DOHH2 (cell line): ENCODE measurements around the gene CPLANE2.

Experiments
- H3F3A ChIP-seq: fragments of 200-600 bp; sonication (generic), shearing (Covaris generic); 2 replicates; pipeline ENCODE4 v1.6.0; 2016; ENCODE audit warnings: antibody characterized with exemption, mild to moderate bottlenecking; ENCODE audit not compliant: control insufficient read depth, insufficient read depth
- H3K27ac ChIP-seq: fragments of 200-600 bp; sonication (generic); 2 replicates; pipeline ENCODE4 v1.5.1; 2014; ENCODE audit warnings: low read depth, mild to moderate bottlenecking, low read length, moderate library complexity
- H3K27me3 ChIP-seq: fragments of 200-600 bp; sonication (generic); 2 replicates; pipeline ENCODE4 v1.6.1; 2014; ENCODE audit warnings: mild to moderate bottlenecking, low read length, mixed read lengths; ENCODE audit not compliant: control insufficient read depth
- H3K36me3 ChIP-seq: fragments of 200-600 bp; sonication (generic); 2 replicates; pipeline ENCODE4 v1.6.1; 2014; ENCODE audit warnings: mild to moderate bottlenecking, low read length, moderate library complexity, mixed read lengths; ENCODE audit not compliant: control insufficient read depth
- H3K4me1 ChIP-seq: fragments of 200-600 bp; sonication (generic); 2 replicates; pipeline ENCODE4 v1.6.1; 2014; ENCODE audit warnings: mild to moderate bottlenecking, low read length, mixed read lengths; ENCODE audit not compliant: control insufficient read depth
- H3K4me2 ChIP-seq: fragments of 200-600 bp; sonication (generic); 2 replicates; pipeline ENCODE4 v1.6.0; 2014; ENCODE audit warnings: mild to moderate bottlenecking, low read length, moderate library complexity
- H3K4me3 ChIP-seq: fragments of 200-600 bp; sonication (generic); 2 replicates; pipeline ENCODE4 v1.5.1; 2014; ENCODE audit warnings: mild to moderate bottlenecking, low read length, mixed read lengths
- H3K79me2 ChIP-seq: fragments of 200-600 bp; sonication (generic); 2 replicates; pipeline ENCODE4 v1.6.1; 2014; ENCODE audit warnings: mild to moderate bottlenecking, low read length, mixed read lengths; ENCODE audit not compliant: control insufficient read depth
- H3K9me2 ChIP-seq: fragments of 200-600 bp; sonication (generic); replicated peaks from 2 replicates; pipeline ENCODE4 v1.6.1; 2014; ENCODE audit warnings: mild to moderate bottlenecking, low read length, mixed read lengths; ENCODE audit not compliant: control insufficient read depth
- H3K9me3 ChIP-seq: fragments of 200-600 bp; sonication (generic); 2 replicates; pipeline ENCODE4 v1.6.1; 2014; ENCODE audit warnings: antibody characterized with exemption, low read length, mixed read lengths; ENCODE audit not compliant: control insufficient read depth, insufficient read depth
- H4K20me1 ChIP-seq: fragments of 200-600 bp; sonication (generic); 2 replicates; pipeline ENCODE4 v1.6.0; 2014; ENCODE audit warnings: low read depth, mild to moderate bottlenecking, antibody characterized with exemption, low read length, moderate library complexity; ENCODE audit not compliant: control insufficient read depth, insufficient read depth
- EZH2phosphoT487 ChIP-seq: fragments of 200-600 bp; sonication (generic); IDR thresholded peaks from 2 replicates; pipeline ENCODE4 v1.6.1; 2017; ENCODE audit warnings: borderline replicate concordance, mild to moderate bottlenecking, antibody characterized with exemption, low read length, moderate library complexity, mixed read lengths
- TF ChIP-seq, protein P1 (sequence below): fragments of 200-600 bp; sonication (generic); IDR thresholded peaks from one replicate; pipeline ENCODE4 v1.5.1; 2014; ENCODE audit warnings: antibody characterized with exemption, mild to moderate bottlenecking, low read depth, low read length; ENCODE audit not compliant: poor library complexity, severe bottlenecking

CPLANE2 gene

DNA sequence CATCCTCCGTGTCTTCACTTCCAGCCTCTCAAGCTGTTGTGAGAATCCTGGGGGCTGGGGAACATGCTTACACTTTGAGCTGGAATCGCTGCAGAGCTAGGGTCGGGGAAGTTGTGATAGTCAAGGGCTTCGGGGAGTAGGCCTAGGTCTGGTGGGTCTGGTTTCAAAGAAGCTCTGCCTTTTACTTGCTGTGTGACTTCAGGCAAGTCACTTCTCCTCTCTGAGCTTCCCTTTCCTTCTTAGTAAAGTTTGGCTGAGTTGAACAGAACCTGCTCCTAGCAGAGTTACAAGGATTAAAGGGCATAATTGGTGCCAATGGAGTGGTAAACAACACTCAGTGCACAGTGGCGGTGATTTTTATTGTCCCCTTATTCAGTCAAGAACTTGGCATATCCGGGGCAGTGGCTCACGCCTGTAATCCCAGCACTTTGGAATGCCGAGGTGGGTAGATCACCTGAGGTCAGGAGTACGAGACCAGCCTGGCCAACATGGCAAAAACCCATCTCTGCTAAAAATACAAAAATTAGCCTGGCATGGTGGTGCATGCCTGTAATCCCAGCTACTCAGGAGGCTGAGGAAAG, 50.2 kb downstream of the CPLANE2 start:
- H3K4me2 ChIP-seq, result no peak overlapping the region
- no peaks in the 10 kb centered on the region for H3F3A ChIP-seq
- no peaks in the 10 kb centered on the region for H4K20me1 ChIP-seq
- no peaks in the 10 kb centered on the region for H3K9me3 ChIP-seq
- H3K27me3 ChIP-seq, result 0 out of 2 replicates have a peak, but pooled peaks cover 4% of the 10 kb centered on the region
- no peaks in the 10 kb centered on the region for H3K9me2 ChIP-seq
- H3K4me1 ChIP-seq, result no peaks in the 10 kb centered on the region
- no peaks in the 10 kb centered on the region for H3K79me2 ChIP-seq
- TF ChIP-seq, protein P1, sequence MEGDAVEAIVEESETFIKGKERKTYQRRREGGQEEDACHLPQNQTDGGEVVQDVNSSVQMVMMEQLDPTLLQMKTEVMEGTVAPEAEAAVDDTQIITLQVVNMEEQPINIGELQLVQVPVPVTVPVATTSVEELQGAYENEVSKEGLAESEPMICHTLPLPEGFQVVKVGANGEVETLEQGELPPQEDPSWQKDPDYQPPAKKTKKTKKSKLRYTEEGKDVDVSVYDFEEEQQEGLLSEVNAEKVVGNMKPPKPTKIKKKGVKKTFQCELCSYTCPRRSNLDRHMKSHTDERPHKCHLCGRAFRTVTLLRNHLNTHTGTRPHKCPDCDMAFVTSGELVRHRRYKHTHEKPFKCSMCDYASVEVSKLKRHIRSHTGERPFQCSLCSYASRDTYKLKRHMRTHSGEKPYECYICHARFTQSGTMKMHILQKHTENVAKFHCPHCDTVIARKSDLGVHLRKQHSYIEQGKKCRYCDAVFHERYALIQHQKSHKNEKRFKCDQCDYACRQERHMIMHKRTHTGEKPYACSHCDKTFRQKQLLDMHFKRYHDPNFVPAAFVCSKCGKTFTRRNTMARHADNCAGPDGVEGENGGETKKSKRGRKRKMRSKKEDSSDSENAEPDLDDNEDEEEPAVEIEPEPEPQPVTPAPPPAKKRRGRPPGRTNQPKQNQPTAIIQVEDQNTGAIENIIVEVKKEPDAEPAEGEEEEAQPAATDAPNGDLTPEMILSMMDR, result no peak
- TF ChIP-seq EZH2phosphoT487, result no peak
- H3K4me3 ChIP-seq, result no peak overlapping the region
- no peaks in the 10 kb centered on the region for H3K36me3 ChIP-seq
- H3K27ac ChIP-seq, result no peak overlapping the region

- H3K36me3 ChIP-seq, result no peaks in the 10 kb centered on the region
- no peaks in the 10 kb centered on the region for H4K20me1 ChIP-seq
- no peaks in the 10 kb centered on the region for H3K9me3 ChIP-seq
- no peak overlapping the region for H3K27ac ChIP-seq
- H3F3A ChIP-seq, result no peaks in the 10 kb centered on the region
- no peaks in the 10 kb centered on the region for H3K4me1 ChIP-seq
- no peaks in the 10 kb centered on the region for H3K9me2 ChIP-seq
- no peak overlapping the region for H3K4me2 ChIP-seq
- no peak overlapping the region for H3K4me3 ChIP-seq
- no peaks in the 10 kb centered on the region for H3K27me3 ChIP-seq
- no peaks in the 10 kb centered on the region for H3K79me2 ChIP-seq
- TF ChIP-seq, protein P1, result no peak
- TF ChIP-seq EZH2phosphoT487, result no peak
Measured at GRCh38 chr1:16184557-16185303, 52.3 kb downstream of the CPLANE2 start.

DNA sequence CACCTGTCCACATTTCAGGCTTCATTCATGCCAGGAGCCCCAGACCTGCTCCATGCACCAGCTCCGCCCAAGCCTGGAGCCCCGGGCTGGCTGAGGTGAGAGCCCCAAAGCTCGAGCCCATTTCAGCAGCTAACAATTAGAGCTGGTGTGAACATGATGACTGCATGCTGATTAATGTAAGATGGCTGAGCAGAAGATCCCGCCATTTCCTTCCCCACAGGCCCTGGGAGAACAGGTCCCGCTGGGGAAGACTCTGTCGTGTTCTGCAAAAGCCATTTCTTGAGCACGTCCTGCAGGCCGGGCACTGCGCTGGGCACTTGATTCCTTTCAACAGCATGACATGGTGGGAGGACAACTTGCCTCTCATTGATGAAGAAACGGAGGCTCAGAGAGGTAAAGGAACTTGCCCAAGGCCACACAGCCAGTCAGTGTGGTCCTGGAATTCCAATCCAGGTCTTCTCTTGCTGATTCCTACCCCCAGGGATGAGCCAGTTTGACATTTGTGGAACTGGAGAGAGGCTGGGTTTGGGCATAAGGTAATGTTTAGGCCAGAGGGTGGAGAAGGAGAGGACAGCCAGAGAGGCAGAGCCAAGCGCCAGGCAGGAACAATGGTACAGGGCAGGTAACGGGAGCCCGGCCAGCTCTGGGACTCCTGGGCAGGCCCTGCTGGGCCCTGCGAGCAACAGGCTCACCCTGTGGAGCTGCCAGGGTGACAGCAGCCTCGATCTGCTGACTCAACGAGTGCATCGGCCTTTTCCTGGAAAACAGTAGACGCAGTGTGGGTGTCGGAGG, 53.0 kb downstream of the CPLANE2 start:
- Histone ChIP-seq H3K9me3 (no peaks in the 10 kb centered on the region), H3F3A (no peaks in the 10 kb centered on the region), H4K20me1 (no peaks in the 10 kb centered on the region), H3K4me3 (no peak overlapping the region), H3K4me2 (no peak overlapping the region), H3K27me3 (no peaks in the 10 kb centered on the region), H3K4me1 (no peaks in the 10 kb centered on the region), H3K36me3 (no peaks in the 10 kb centered on the region), H3K27ac (no peak overlapping the region), H3K9me2 (no peaks in the 10 kb centered on the region), H3K79me2 (no peaks in the 10 kb centered on the region)
- no peak for TF ChIP-seq EZH2phosphoT487
- TF ChIP-seq, protein P1, result no peak
